GM23338 (cell line): ENCODE data around the gene TNS1. TPM values are rescaled to one million over a fixed set of nuclear protein-coding genes. Genes with fewer than 3 reads are reported as not detected.

Experiments used
- ATAC-seq: fragments of 200-7000 bp; cut with Tn5 transposase; 3 replicates; pipeline ENCODE4 v1.9.1; 2020
- DNase-seq: peaks from one replicate; pipeline ENCODE4 v3.0.0-alpha.2; 2015; ENCODE audit warnings: low spot score
- H2AFZ ChIP-seq: fragments of 200-600 bp; sonication (generic); 2 replicates; pipeline ENCODE4 v1.8.0; 2016; ENCODE audit warnings: antibody characterized with exemption, mild to moderate bottlenecking, moderate library complexity
- H3F3A ChIP-seq: fragments of 200-600 bp; sonication (generic); replicated peaks from 2 replicates; pipeline ENCODE4 v1.8.0; 2017; ENCODE audit warnings: antibody characterized with exemption, mixed run types, low read depth
- H3K27ac ChIP-seq: fragments of 200-600 bp; sonication (generic); 2 replicates; pipeline ENCODE4 v1.6.1; 2016; ENCODE audit warnings: low read depth
- H3K27me3 ChIP-seq: fragments of 200-600 bp; sonication (generic); 2 replicates; pipeline ENCODE4 v1.8.0; 2016; ENCODE audit warnings: mild to moderate bottlenecking, mixed run types, moderate library complexity; ENCODE audit not compliant: insufficient read depth
- H3K36me3 ChIP-seq: fragments of 200-600 bp; sonication (generic); 2 replicates; pipeline ENCODE4 v1.8.0; 2016; ENCODE audit warnings: mild to moderate bottlenecking; ENCODE audit not compliant: insufficient read depth
- H3K4me1 ChIP-seq: fragments of 200-600 bp; sonication (generic); 2 replicates; pipeline ENCODE4 v1.8.0; 2016; ENCODE audit warnings: mild to moderate bottlenecking, moderate library complexity; ENCODE audit not compliant: insufficient read depth
- H3K4me2 ChIP-seq: fragments of 200-600 bp; sonication (generic); 2 replicates; pipeline ENCODE4 v1.7.1; 2017; ENCODE audit warnings: mixed run types
- H3K4me3 ChIP-seq: fragments of 200-600 bp; sonication (generic); 2 replicates; pipeline ENCODE4 v1.6.1; 2016; ENCODE audit warnings: mixed run types
- H3K79me2 ChIP-seq: fragments of 200-600 bp; sonication (generic); replicated peaks from 2 replicates; pipeline ENCODE4 v1.8.0; 2017; ENCODE audit warnings: mild to moderate bottlenecking; ENCODE audit not compliant: insufficient read depth
- H3K9me2 ChIP-seq: fragments of 200-600 bp; sonication (generic); 2 replicates; pipeline ENCODE4 v1.8.0; 2017; ENCODE audit not compliant: insufficient read depth
- H4K20me1 ChIP-seq: fragments of 200-600 bp; sonication (generic); replicated peaks from 2 replicates; pipeline ENCODE4 v1.8.0; 2017; ENCODE audit warnings: mild to moderate bottlenecking; ENCODE audit not compliant: insufficient read depth
- H3K27ac Mint-ChIP-seq: 2 replicates; pipeline ENCODE4 v1.8.0; 2020; ENCODE audit warnings: inconsistent platforms, mild to moderate bottlenecking, moderate library complexity, mixed read lengths
- H3K27me3 Mint-ChIP-seq: 3 replicates; pipeline ENCODE4 v1.8.0; 2022; ENCODE audit warnings: low read depth, mild to moderate bottlenecking, moderate library complexity, mixed read lengths, inconsistent platforms; ENCODE audit not compliant: insufficient read depth, poor library complexity
- H3K36me3 Mint-ChIP-seq: 3 replicates; pipeline ENCODE4 v1.8.0; 2021; ENCODE audit warnings: low read depth, mild to moderate bottlenecking, inconsistent platforms, moderate library complexity, mixed read lengths
- H3K4me1 Mint-ChIP-seq: 3 replicates; pipeline ENCODE4 v1.8.0; 2020; ENCODE audit warnings: mild to moderate bottlenecking, inconsistent platforms, mixed read lengths
- H3K4me3 Mint-ChIP-seq: 3 replicates; pipeline ENCODE4 v1.8.0; 2021; ENCODE audit warnings: moderate library complexity, mild to moderate bottlenecking, inconsistent platforms, mixed read lengths
- H3K9me3 Mint-ChIP-seq: 3 replicates; pipeline ENCODE4 v1.8.0; 2020; ENCODE audit warnings: moderate library complexity, mild to moderate bottlenecking, inconsistent platforms, mixed read lengths
- CREB1 ChIP-seq: fragments of 250-450 bp; sonication (Bioruptor Pico); IDR thresholded peaks from 2 replicates; pipeline ENCODE4 v1.5.0; 2020; ENCODE audit warnings: low read depth, mild to moderate bottlenecking, moderate library complexity
- CTCF ChIP-seq, 2 experiments: fragments of 200-600 bp in 1 of 2; sonication (generic) in 1 of 2; conservative IDR thresholded peaks; 2 replicates each; pipeline versions ENCODE4 v1.5.1 to v1.6.1; 2016 to 2017; ENCODE audit warnings: antibody characterized with exemption in 2 of 2, low read depth in 2 of 2, mild to moderate bottlenecking in 2 of 2, moderate library complexity in 1 of 2
- ETS1 ChIP-seq: IDR thresholded peaks from 2 replicates; pipeline ENCODE4 v1.6.1; 2016; ENCODE audit warnings: antibody characterized with exemption
- EZH2 ChIP-seq: fragments of 200-600 bp; sonication (generic); IDR thresholded peaks from one replicate; pipeline ENCODE4 v1.8.0; 2017; ENCODE audit warnings: antibody characterized with exemption, mild to moderate bottlenecking, low read depth; ENCODE audit not compliant: unreplicated experiment
- EZH2phosphoT487 ChIP-seq: fragments of 200-600 bp; sonication (generic); IDR thresholded peaks from one replicate; pipeline ENCODE4 v1.8.1; 2018; ENCODE audit warnings: antibody characterized with exemption; ENCODE audit not compliant: unreplicated experiment
- JUNB ChIP-seq: IDR thresholded peaks from one replicate; pipeline ENCODE4 v1.6.1; 2016; ENCODE audit warnings: antibody characterized with exemption; ENCODE audit not compliant: unreplicated experiment
- NANOG ChIP-seq: IDR thresholded peaks from 2 replicates; pipeline ENCODE4 v1.6.1; 2016; ENCODE audit warnings: antibody characterized with exemption, borderline replicate concordance
- POLR2AphosphoS5 ChIP-seq: IDR thresholded peaks from 2 replicates; pipeline ENCODE4 v1.6.1; 2016; ENCODE audit warnings: antibody characterized with exemption, low read depth
- REST ChIP-seq: IDR thresholded peaks from one replicate; pipeline ENCODE4 v1.6.1; 2018; ENCODE audit warnings: antibody characterized with exemption; ENCODE audit not compliant: unreplicated experiment
- STAT1 ChIP-seq: IDR thresholded peaks from one replicate; pipeline ENCODE4 v1.6.1; 2016; ENCODE audit warnings: antibody characterized with exemption; ENCODE audit not compliant: unreplicated experiment
- ZNF114 ChIP-seq: fragments of 250-450 bp; sonication (Bioruptor Pico); IDR thresholded peaks from 2 replicates; pipeline ENCODE4 v1.5.0; 2020; ENCODE audit warnings: mild to moderate bottlenecking, moderate library complexity
- ZNF331 ChIP-seq: fragments of 250-450 bp; sonication (Bioruptor Pico); IDR thresholded peaks from 2 replicates; pipeline ENCODE4 v1.5.0; 2020; ENCODE audit warnings: low read depth, mild to moderate bottlenecking, moderate library complexity
- polyA plus RNA-seq: library from polyadenylated mRNA; unstranded; fragments of >200 nt; fragmentation: Nextera tagmentation; extraction: Ambion mirVana; gene quantifications from 2 replicates; pipeline ENCODE4 v1.2.1, GENCODE V29; 2016
- total RNA-seq: library from RNA; depleted of rRNA; stranded (reverse); fragments of >200 nt; shearing (Covaris generic); gene quantifications from 2 replicates; pipeline ENCODE4 v1.2.3, GENCODE V29; 2014

Gene TNS1
- total and polyA plus RNA-seq, 2 experiments from 2014 or later = 2.0 to 7.4 TPM

GRCh38 chr2:217818293-217818850 is 184.4 kb downstream of the TNS1 start:
- Histone ChIP-seq H3K27me3 (no peaks in the 10 kb centered on the region), H2AFZ (no peak overlapping the region), H3F3A (no peaks in the 10 kb centered on the region), H3K4me2 (no peak overlapping the region), H3K9me2 (no peaks in the 10 kb centered on the region), H3K36me3 (no peaks in the 10 kb centered on the region), H3K79me2 (no peaks in the 10 kb centered on the region), H3K4me3 (no peak overlapping the region), H3K4me1 (no peaks in the 10 kb centered on the region), H4K20me1 (no peaks in the 10 kb centered on the region), H3K27ac (no peak overlapping the region)
- no peak overlapping the region for H3K27ac Mint-ChIP-seq
- no peaks in the 10 kb centered on the region for H3K9me3 Mint-ChIP-seq
- no peak for DNase-seq
- TF ChIP-seq STAT1 (no peak), EZH2phosphoT487 (no peak), CREB1 (no peak), REST (no peak), ZNF331 (no peak), NANOG (no peak), ETS1 (no peak), EZH2 (no peak), JUNB (no peak)
- no peak overlapping the region for H3K4me3 Mint-ChIP-seq
- H3K4me1 Mint-ChIP-seq = peaks cover 5% of the 10 kb centered on the region; the same call in 2 of the 3 replicates
- H3K36me3 Mint-ChIP-seq = no peaks in the 10 kb centered on the region; the same call in 2 of the 3 replicates
- H3K27me3 Mint-ChIP-seq = peaks cover 7% of the 10 kb centered on the region
- no peak for ATAC-seq

- H2AFZ ChIP-seq = no peak overlapping the region
- no peaks in the 10 kb centered on the region for H3K79me2 ChIP-seq
- Mint-ChIP-seq H3K4me3 (no peak overlapping the region), H3K4me1 (peaks cover 5% of the 10 kb centered on the region; the same call in 2 of the 3 replicates), H3K36me3 (no peaks in the 10 kb centered on the region; the same call in 2 of the 3 replicates), H3K27ac (no peak overlapping the region), H3K9me3 (no peaks in the 10 kb centered on the region), H3K27me3 (peaks cover 7% of the 10 kb centered on the region)
- ATAC-seq = no peak
- H3K9me2 ChIP-seq = no peaks in the 10 kb centered on the region
- no peaks in the 10 kb centered on the region for H3K36me3 ChIP-seq
- H3K27me3 ChIP-seq = no peaks in the 10 kb centered on the region
- H3K4me2 ChIP-seq = no peak overlapping the region
- H3K4me3 ChIP-seq = no peak overlapping the region
- H3F3A ChIP-seq = no peaks in the 10 kb centered on the region
- no peak for DNase-seq
- H3K27ac ChIP-seq = no peak overlapping the region
- no peaks in the 10 kb centered on the region for H4K20me1 ChIP-seq
- no peaks in the 10 kb centered on the region for H3K4me1 ChIP-seq
- TF ChIP-seq ZNF114 (CRISPR knock-in tag) = no peak
- no peak for TF ChIP-seq CTCF (conservative IDR thresholded peaks at IDR 0.05; ENCODE audit: low read depth in 2 of 2)
- no peak for TF ChIP-seq NANOG
- no peak for TF ChIP-seq JUNB
- no peak for TF ChIP-seq POLR2AphosphoS5
- TF ChIP-seq STAT1 = no peak
- no peak for TF ChIP-seq REST
Observed at GRCh38 chr2:217817466-217818292, 185.1 kb downstream of the TNS1 start.
